Thymus (tissue), 11 donors: ENCODE results near the gene GPR183. TPM values are rescaled to one million over a fixed set of nuclear protein-coding genes. Genes with fewer than 3 reads are reported as not detected.
"Not testable (repeated sequence)": the region's sequence is repeated elsewhere in the genome, so short reads cannot be mapped to it uniquely, and the experiment has no call there.

Experiments used
- DNase-seq, 9 donors: peaks; one replicate each; pipeline ENCODE4 v3.0.0-alpha.2; 2013; ENCODE audit warnings: low spot score in 9 of 9, low read depth in 6 of 9, missing footprints in 1 of 9
- H3K27ac ChIP-seq, 2 donors: one replicate each; pipeline ENCODE4 v1.5.1; 2013; ENCODE audit warnings: control low read depth in 1 of 2, low read depth in 1 of 2, low read length in 1 of 2, mild to moderate bottlenecking in 1 of 2, moderate library complexity in 1 of 2
- H3K27me3 ChIP-seq, 2 donors: one replicate each; pipeline ENCODE4 v1.5.1; 2013; ENCODE audit warnings: low read length in 1 of 2; ENCODE audit not compliant: control insufficient read depth in 2 of 2, insufficient read depth in 1 of 2
- H3K36me3 ChIP-seq, 2 donors: one replicate each; pipeline ENCODE4 v1.5.1; 2013; ENCODE audit warnings: low read length in 1 of 2, mild to moderate bottlenecking in 1 of 2, moderate library complexity in 1 of 2; ENCODE audit not compliant: control insufficient read depth in 2 of 2, insufficient read depth in 2 of 2
- H3K4me1 ChIP-seq, 2 donors: one replicate each; pipeline ENCODE4 v1.5.1; 2013; ENCODE audit warnings: low read length in 2 of 2; ENCODE audit not compliant: control insufficient read depth in 2 of 2, insufficient read depth in 2 of 2
- H3K4me3 ChIP-seq, 2 donors: one replicate each; pipeline ENCODE4 v1.5.1; 2013; ENCODE audit warnings: low read length in 2 of 2, control low read depth in 1 of 2, mild to moderate bottlenecking in 1 of 2
- H3K9me3 ChIP-seq, 2 donors: one replicate each; pipeline ENCODE4 v1.5.1; 2013; ENCODE audit warnings: low read length in 1 of 2, mild to moderate bottlenecking in 1 of 2; ENCODE audit not compliant: control insufficient read depth in 2 of 2, insufficient read depth in 1 of 2
- WGBS: extraction: QIAGEN DNeasy Blood & Tissue Kit; methylation state at CpG from one replicate; pipeline ENCODE4 v1.1.7; 2013; 5-methylcytosine and 5-hydroxymethylcytosine counted together
- polyA plus RNA-seq: library from polyadenylated mRNA; stranded (reverse); fragments of 200-250 nt; gene quantifications from one replicate; pipeline ENCODE4 v1.2.3, GENCODE V29; 2013
- total RNA-seq: library from RNA; stranded (reverse); fragments of 120-200 nt; gene quantifications from one replicate; pipeline ENCODE4 v1.2.4, GENCODE V29; 2013
- donor health status: healthy.

GPR183 gene
- total and polyA plus RNA-seq, 2 donors, result 32.4 to 33.0 TPM

- H3K9me3 ChIP-seq, result no peaks in the 10 kb centered on the region
- peaks cover 16 to 22% of the 10 kb centered on the region in 2 donors for H3K36me3 ChIP-seq
- H3K27ac ChIP-seq, result no peak overlapping the region
- H3K4me1 ChIP-seq, result peaks cover 2 to 11% of the 10 kb centered on the region in 2 donors
- no peak for DNase-seq
- peak overlapping the region in 1 of 2 donors; percentile 19 for H3K4me3 ChIP-seq
- no peaks in the 10 kb centered on the region for H3K27me3 ChIP-seq
- WGBS, result 84% methylated on average over 2 of the region's 2 CpGs
Measured at GRCh38 chr13:99257291-99257690, 49.9 kb downstream of the GPR183 start.

GRCh38 chr13:99256709-99257108, 50.5 kb downstream of the GPR183 start:
- H3K4me1 ChIP-seq, result peaks cover 2 to 11% of the 10 kb centered on the region in 2 donors
- peak overlapping the region in 1 of 2 donors; percentile 21 for H3K4me3 ChIP-seq
- WGBS, result 74% methylated on average over 3 of the region's 3 CpGs
- H3K36me3 ChIP-seq, result peaks cover 21 to 25% of the 10 kb centered on the region in 2 donors
- H3K27ac ChIP-seq, result no peak overlapping the region
- no peak for DNase-seq
- H3K27me3 ChIP-seq, result no peaks in the 10 kb centered on the region
- no peaks in the 10 kb centered on the region for H3K9me3 ChIP-seq

DNA sequence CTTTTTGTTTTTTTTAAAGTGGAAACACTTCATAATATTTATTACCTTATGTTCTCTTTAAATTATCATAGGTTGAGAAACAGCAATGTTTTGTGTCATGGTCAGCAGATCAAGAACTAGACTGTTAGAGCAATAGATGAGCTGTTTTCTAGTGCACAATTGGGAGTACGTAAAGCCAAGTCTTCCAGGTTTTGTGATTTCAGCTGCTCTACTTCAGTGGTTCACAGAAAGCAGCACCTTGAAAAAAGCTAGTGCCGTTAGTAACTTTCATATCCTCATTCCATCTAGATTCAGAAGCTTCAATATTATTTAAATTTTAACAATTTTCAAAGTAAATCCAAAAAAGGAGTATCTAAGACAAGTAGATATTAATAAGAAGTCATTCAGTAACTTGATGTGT, 50.9 kb downstream of the GPR183 start:
- Histone ChIP-seq H3K9me3 (no peaks in the 10 kb centered on the region), H3K36me3 (peaks cover 23 to 25% of the 10 kb centered on the region in 2 donors), H3K4me3 (no peak overlapping the region), H3K27ac (no peak overlapping the region), H3K4me1 (peaks cover 2 to 11% of the 10 kb centered on the region in 2 donors), H3K27me3 (no peaks in the 10 kb centered on the region)
- 84% methylated on average over 2 of the region's 2 CpGs for WGBS
- DNase-seq, result no peak

DNA sequence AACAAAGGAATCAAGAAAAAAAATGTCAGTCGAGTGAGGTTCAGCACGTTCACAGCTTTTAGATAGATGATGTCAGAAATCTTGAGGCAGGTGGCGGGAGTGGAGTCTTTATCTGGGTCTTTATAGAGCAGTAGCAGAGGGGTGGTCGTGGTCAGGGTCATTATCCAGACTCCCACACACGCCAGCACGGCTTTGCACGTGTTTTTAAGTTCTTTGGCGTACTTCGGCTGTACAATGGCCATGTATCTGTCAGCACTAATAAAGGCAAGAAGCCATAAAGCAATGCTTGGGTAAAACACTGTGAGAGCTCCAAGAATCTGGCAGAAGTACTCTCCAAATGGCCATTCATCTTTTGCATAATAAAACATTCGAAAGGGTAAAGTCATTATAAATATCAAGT, 51.9 kb downstream of the GPR183 start:
- Histone ChIP-seq H3K27ac (peak overlapping the region in 1 of 2 donors; percentile 18), H3K4me1 (peaks cover 2 to 11% of the 10 kb centered on the region in 2 donors), H3K27me3 (no peaks in the 10 kb centered on the region), H3K36me3 (peaks cover 23 to 25% of the 10 kb centered on the region in 2 donors), H3K4me3 (no peak overlapping the region), H3K9me3 (no peaks in the 10 kb centered on the region)
- no peak for DNase-seq
- WGBS, result 94% methylated on average over 10 of the region's 10 CpGs

GRCh38 chr13:99254830-99255229, 52.4 kb downstream of the GPR183 start:
- 97% methylated on average over 14 of the region's 14 CpGs for WGBS
- Histone ChIP-seq H3K4me1 (peaks cover 2 to 10% of the 10 kb centered on the region in 2 donors), H3K4me3 (no peak overlapping the region), H3K9me3 (no peaks in the 10 kb centered on the region), H3K27ac (no peak overlapping the region), H3K27me3 (no peaks in the 10 kb centered on the region), H3K36me3 (peaks cover 20 to 21% of the 10 kb centered on the region in 2 donors)
- DNase-seq, result no peak

- no peaks in the 10 kb centered on the region for H3K9me3 ChIP-seq
- H3K36me3 ChIP-seq, result peaks cover 17 to 18% of the 10 kb centered on the region in 2 donors
- DNase-seq, result no peak
- no peaks in the 10 kb centered on the region for H3K4me1 ChIP-seq
- no peaks in the 10 kb centered on the region for H3K27me3 ChIP-seq
- WGBS, result 98% methylated on average over 4 of the region's 4 CpGs
- no peak overlapping the region for H3K4me3 ChIP-seq
- H3K27ac ChIP-seq, result no peak overlapping the region
Measured at GRCh38 chr13:99251921-99252320, 55.3 kb downstream of the GPR183 start.

DNA sequence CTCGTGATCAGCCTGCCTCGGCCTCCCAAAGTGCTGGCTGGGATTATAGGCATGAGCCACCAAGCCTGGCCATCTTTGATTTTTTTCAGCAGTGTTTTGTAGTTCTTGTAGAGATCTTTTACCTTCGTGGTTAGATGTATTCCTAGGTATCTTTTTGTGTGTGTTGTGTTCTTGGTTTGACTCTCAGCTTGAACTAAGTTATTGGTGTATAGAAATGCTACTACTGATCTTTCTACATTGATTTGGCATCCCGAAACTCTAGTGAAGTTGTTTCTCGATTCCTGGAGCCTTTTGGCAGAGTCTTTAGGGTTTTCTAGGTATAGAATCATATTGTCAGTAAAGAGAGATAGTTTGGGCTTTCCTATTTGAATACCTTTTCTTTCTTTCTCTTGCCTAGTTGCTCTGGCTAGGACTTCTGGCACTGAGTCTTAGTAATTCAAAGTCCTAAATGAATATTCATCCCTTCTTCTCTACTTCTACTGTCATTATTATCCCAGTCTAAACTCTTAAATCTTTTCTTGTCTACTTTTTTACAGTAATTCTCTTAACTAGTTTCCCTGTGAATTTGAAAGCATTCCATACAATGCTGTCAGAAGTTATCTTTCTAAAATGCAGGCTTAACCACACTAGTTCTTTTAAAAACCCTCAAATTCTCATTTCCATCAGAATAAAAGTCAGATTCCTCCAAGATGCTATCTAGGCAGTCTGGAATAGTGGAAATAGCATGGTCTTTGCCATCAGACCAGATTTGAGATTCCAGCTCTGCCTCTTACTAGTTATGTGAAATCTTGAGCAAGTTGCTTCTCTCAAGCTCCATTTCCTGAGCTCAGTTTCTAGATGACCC, 56.0 kb downstream of the GPR183 start:
- H3K4me1 ChIP-seq, result no peaks in the 10 kb centered on the region
- H3K4me3 ChIP-seq, result no peak overlapping the region
- H3K36me3 ChIP-seq, result peaks cover 17 to 18% of the 10 kb centered on the region in 2 donors
- no peak overlapping the region for H3K27ac ChIP-seq
- WGBS, result 96% methylated on average over 5 of the region's 5 CpGs
- H3K9me3 ChIP-seq, result no peaks in the 10 kb centered on the region
- no peaks in the 10 kb centered on the region for H3K27me3 ChIP-seq
- no peak for DNase-seq

DNA sequence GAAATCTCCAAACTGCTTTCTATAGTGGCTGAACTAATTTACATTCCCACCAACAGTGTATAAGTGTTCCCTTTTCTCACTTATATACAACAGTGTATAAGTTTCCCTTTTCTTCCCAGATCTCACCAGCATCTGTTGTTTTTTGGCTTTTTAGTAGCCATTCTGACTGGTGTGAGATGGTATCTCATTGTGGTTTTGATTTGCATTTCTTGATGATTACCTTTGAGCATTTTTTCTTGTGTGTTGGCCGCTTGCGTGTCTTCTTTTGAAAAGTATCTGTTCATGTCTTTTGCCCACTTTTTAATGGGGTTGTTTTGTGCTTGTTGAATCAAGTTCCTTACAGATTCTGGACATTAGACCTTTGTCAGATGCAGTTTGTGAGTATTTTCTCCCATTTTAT, 57.6 kb downstream of the GPR183 start:
- 100% methylated on average over 2 of the region's 2 CpGs for WGBS
- not testable (repeated sequence) for H3K27ac ChIP-seq, H3K4me1 ChIP-seq, H3K4me3 ChIP-seq, H3K27me3 ChIP-seq, H3K9me3 ChIP-seq, DNase-seq
- peaks cover 8 to 10% of the 10 kb centered on the region in 2 donors for H3K36me3 ChIP-seq

- not testable (repeated sequence) for DNase-seq, H3K4me3 ChIP-seq, H3K27ac ChIP-seq, H3K4me1 ChIP-seq, H3K27me3 ChIP-seq, H3K9me3 ChIP-seq
- 100% methylated on average over 3 of the region's 3 CpGs for WGBS
- peaks cover 8 to 10% of the 10 kb centered on the region in 2 donors for H3K36me3 ChIP-seq
Measured at GRCh38 chr13:99249178-99249577, 58.0 kb downstream of the GPR183 start.
